Natural killer cell treated with Interleukin-12 subunit alpha and Interleukin-12 subunit beta and Interleukin-15 and Interleukin-18, amount 100 ng/mL, for 72 hours (primary cell): ENCODE data around the gene C4orf36. TPM values are rescaled to one million over a fixed set of nuclear protein-coding genes. Genes with fewer than 3 reads are reported as not detected.

Source experiments
- ATAC-seq, 2 donors: fragments of 150-1000 bp; cut with Tn5 transposase in 1 of 2; sonication (Bioruptor Pico), chemical (Tn5 transposase) in 1 of 2; 2 replicates each; pipeline ENCODE4 v1.10.0; 2021
- DNase-seq: peaks from one replicate; pipeline ENCODE4 v3.0.0; 2022; ENCODE audit warnings: low spot score
- H3K27ac Mint-ChIP-seq, 2 donors: 1 replicate in 1 of 2; 2 replicates in 1 of 2; pipeline ENCODE4 v1.8.0; 2022; ENCODE audit warnings: mixed read lengths in 2 of 2, mild to moderate bottlenecking in 1 of 2, moderate library complexity in 1 of 2
- H3K27me3 Mint-ChIP-seq, 2 donors: 1 replicate in 1 of 2; 2 replicates in 1 of 2; pipeline ENCODE4 v1.8.0; 2022; ENCODE audit warnings: mixed read lengths in 2 of 2
- H3K36me3 Mint-ChIP-seq: one replicate; pipeline ENCODE4 v1.8.0; 2022; ENCODE audit warnings: mixed read lengths
- H3K4me1 Mint-ChIP-seq, 2 donors: 1 replicate in 1 of 2; 2 replicates in 1 of 2; pipeline ENCODE4 v1.8.0; 2022; ENCODE audit warnings: low read depth in 2 of 2, mixed read lengths in 2 of 2, mild to moderate bottlenecking in 1 of 2
- H3K4me3 Mint-ChIP-seq: one replicate; pipeline ENCODE4 v1.8.0; 2022; ENCODE audit warnings: mixed read lengths
- H3K9me3 Mint-ChIP-seq: 2 replicates; pipeline ENCODE4 v1.8.0; 2022; ENCODE audit warnings: mixed read lengths
- total RNA-seq, 2 donors: library from RNA; stranded (reverse); gene quantifications; one replicate each; pipeline ENCODE4 v1.2.3, GENCODE V29; 2022

C4orf36 gene
- total RNA-seq, 2 donors from 2014 or later, result not detected

GRCh38 chr4:86834901-86835300 lies 57.3 kb downstream of the C4orf36 start:
- Mint-ChIP-seq H3K4me1 (no peaks in the 10 kb centered on the region), H3K27me3 (peaks cover 0 to 3% of the 10 kb centered on the region in 2 donors), H3K36me3 (no peaks in the 10 kb centered on the region), H3K27ac (no peak overlapping the region), H3K4me3 (no peak overlapping the region), H3K9me3 (no peaks in the 10 kb centered on the region)
- no peak for ATAC-seq
- no peak for DNase-seq

GRCh38 chr4:86833615-86834014 lies 58.6 kb downstream of the C4orf36 start:
- H3K27ac Mint-ChIP-seq, result no peak overlapping the region
- H3K4me1 Mint-ChIP-seq, result no peaks in the 10 kb centered on the region
- DNase-seq, result no peak
- ATAC-seq, result no peak
- H3K9me3 Mint-ChIP-seq, result no peaks in the 10 kb centered on the region
- H3K27me3 Mint-ChIP-seq, result peaks cover 0 to 3% of the 10 kb centered on the region in 2 donors
- no peaks in the 10 kb centered on the region for H3K36me3 Mint-ChIP-seq
- no peak overlapping the region for H3K4me3 Mint-ChIP-seq

GRCh38 chr4:86831262-86832130 lies 60.7 kb downstream of the C4orf36 start:
- no peak overlapping the region for H3K27ac Mint-ChIP-seq
- DNase-seq (no peak), ATAC-seq (no peak)
- no peaks in the 10 kb centered on the region for H3K36me3 Mint-ChIP-seq
- H3K4me1 Mint-ChIP-seq, result no peaks in the 10 kb centered on the region
- no peak overlapping the region for H3K4me3 Mint-ChIP-seq
- peaks cover 0 to 3% of the 10 kb centered on the region in 2 donors for H3K27me3 Mint-ChIP-seq
- no peaks in the 10 kb centered on the region for H3K9me3 Mint-ChIP-seq

Other genes with a start within 250 kb of the C4orf36 start
- gene SLC10A6, start 43.0 kb downstream of the C4orf36 start, total RNA-seq, result not detected
- gene AFF1, start 42.6 kb upstream of the C4orf36 start, total RNA-seq, result 10 to 100 TPM; 43.2 to 56.2 TPM